Measurements from ENCODE around the gene SPTBN5. TPM values are rescaled to one million over a fixed set of nuclear protein-coding genes. Genes with fewer than 3 reads are reported as not detected.

SPTBN5 gene
- total RNA-seq, 1 donor from 2014 or later = 0.17 TPM

DNA sequence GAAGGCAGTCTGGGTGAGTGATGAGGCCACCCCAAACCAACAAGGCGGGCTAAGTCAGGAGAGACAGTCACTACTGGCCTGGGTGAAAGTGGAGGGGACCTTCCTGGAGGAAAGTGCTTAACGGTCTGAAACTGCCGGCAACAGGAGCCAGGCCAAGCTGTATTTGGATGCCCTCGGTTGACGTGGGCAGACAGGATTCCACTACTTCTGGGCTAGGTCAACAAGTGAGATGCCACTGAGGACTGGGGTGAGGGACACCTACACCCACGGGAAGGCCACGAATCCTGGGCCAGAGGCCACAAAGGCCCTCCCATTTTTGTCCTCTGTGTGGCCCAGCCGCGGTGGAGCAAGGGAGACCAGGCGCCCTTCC lies 12.3 kb downstream of the SPTBN5 start:
- H3K27me3 ChIP-seq (ENCODE audit: control insufficient read depth, insufficient read depth, low read length) = peaks cover 20% of the 10 kb centered on the region
- TF ChIP-seq, protein P1, sequence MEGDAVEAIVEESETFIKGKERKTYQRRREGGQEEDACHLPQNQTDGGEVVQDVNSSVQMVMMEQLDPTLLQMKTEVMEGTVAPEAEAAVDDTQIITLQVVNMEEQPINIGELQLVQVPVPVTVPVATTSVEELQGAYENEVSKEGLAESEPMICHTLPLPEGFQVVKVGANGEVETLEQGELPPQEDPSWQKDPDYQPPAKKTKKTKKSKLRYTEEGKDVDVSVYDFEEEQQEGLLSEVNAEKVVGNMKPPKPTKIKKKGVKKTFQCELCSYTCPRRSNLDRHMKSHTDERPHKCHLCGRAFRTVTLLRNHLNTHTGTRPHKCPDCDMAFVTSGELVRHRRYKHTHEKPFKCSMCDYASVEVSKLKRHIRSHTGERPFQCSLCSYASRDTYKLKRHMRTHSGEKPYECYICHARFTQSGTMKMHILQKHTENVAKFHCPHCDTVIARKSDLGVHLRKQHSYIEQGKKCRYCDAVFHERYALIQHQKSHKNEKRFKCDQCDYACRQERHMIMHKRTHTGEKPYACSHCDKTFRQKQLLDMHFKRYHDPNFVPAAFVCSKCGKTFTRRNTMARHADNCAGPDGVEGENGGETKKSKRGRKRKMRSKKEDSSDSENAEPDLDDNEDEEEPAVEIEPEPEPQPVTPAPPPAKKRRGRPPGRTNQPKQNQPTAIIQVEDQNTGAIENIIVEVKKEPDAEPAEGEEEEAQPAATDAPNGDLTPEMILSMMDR (IDR thresholded peaks at IDR 0.05; ENCODE audit: insufficient read depth, low read length, poor library complexity, severe bottlenecking) = no peak
- no peak overlapping the region for H3K4me3 ChIP-seq (ENCODE audit: low read depth, low read length)
- DNase-seq (ENCODE audit: low read depth) = no peak
- H3K36me3 ChIP-seq (ENCODE audit: control insufficient read depth, insufficient read depth, low read length) = no peaks in the 10 kb centered on the region

DNA sequence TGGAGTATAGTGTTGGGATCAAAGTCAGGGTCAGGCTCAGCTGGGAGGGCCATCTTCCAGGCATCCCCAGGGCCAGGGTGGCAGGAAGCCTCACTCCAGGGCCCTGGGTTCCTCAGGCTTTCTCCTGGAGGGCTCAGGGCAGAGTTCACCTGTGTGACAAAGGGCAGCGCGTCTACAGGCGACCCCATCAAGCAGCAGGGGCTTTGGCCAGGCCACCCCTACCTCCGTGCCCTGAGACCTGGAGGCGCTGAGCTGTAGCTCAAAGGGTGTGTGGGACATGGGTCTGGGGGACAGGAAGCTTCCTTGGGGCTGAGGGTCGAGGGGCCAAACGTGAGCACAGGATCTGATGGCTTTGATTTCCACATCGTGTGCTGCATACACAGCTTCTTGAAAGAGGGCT lies 12.8 kb downstream of the SPTBN5 start:
- peaks cover 20% of the 10 kb centered on the region for H3K27me3 ChIP-seq (ENCODE audit: control insufficient read depth, insufficient read depth, low read length)
- H3K4me3 ChIP-seq (ENCODE audit: low read depth, low read length) = no peak overlapping the region
- no peaks in the 10 kb centered on the region for H3K36me3 ChIP-seq (ENCODE audit: control insufficient read depth, insufficient read depth, low read length)
- TF ChIP-seq, protein P1 (IDR thresholded peaks at IDR 0.05; ENCODE audit: insufficient read depth, low read length, poor library complexity, severe bottlenecking) = no peak
- no peak for DNase-seq (ENCODE audit: low read depth)

DNA sequence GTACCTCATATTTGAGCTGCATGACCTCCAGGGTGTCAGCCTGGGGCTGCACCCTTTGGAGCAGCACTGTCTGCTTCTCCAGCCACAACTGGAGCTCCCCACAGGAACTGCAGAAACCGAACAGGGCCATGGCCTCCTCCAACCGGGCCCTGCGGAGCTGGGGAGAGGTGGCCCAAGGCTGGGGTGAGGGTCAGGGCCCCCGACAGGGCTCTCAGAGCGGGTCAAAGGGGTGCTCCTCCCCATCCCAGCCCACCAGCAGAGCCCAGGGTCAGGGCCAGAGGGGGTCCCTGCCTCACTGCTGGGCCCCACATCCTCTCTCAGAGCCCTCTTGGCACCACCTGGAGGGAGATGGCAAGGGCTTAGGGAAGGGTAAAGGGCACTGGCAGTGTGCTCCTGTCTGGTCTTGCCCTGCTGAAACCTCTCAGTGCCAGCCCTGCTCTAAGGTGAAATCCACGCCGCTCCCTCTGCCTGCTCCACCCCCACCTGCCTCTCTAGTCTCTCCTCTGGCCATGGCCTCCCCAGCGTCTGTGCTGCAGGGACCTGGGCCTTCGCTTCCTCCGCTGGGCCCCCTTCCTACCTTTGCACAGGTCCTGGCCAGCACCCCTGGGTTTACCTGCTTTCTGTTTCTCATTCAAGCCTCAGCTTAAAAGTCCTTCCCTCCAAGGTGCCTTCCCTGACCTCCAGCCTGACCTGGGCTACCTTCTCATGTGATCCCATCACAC lies 13.5 kb downstream of the SPTBN5 start:
- H3K27me3 ChIP-seq (ENCODE audit: control insufficient read depth, insufficient read depth, low read length) = peaks cover 20% of the 10 kb centered on the region
- TF ChIP-seq, protein P1 (IDR thresholded peaks at IDR 0.05; ENCODE audit: insufficient read depth, low read length, poor library complexity, severe bottlenecking) = no peak
- no peaks in the 10 kb centered on the region for H3K36me3 ChIP-seq (ENCODE audit: control insufficient read depth, insufficient read depth, low read length)
- H3K4me3 ChIP-seq (ENCODE audit: low read depth, low read length) = no peak overlapping the region
- DNase-seq (ENCODE audit: low read depth) = no peak

DNA sequence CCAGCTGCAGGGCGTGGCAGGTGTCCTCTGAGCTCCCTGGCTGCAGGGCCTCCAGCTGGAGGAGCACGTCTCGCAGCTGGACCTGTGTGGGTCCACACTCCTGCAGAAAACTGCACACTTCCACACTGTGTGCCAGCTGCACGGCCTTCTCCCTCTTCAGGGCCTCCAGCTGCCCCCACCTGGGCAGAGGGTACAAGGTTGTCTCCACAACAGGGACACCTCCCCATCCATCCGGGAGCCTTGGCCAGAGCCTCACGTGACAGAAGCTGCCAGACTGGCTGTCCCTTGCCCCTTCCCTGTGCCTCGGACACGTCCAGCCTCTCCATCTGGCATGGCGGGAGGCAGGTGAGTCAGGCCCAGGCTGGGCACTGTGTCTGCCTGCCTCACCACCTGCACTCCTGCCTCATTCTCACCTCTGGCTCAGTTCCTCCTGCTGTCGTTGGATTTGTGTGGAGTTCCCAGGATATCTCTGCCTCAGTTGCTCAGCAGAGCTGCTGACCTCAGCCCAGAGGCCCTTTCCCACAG lies 14.5 kb downstream of the SPTBN5 start:
- H3K4me3 ChIP-seq (ENCODE audit: low read depth, low read length) = no peak overlapping the region
- H3K36me3 ChIP-seq (ENCODE audit: control insufficient read depth, insufficient read depth, low read length) = no peaks in the 10 kb centered on the region
- TF ChIP-seq, protein P1 (IDR thresholded peaks at IDR 0.05; ENCODE audit: insufficient read depth, low read length, poor library complexity, severe bottlenecking) = no peak
- H3K27me3 ChIP-seq (ENCODE audit: control insufficient read depth, insufficient read depth, low read length) = peaks cover 20% of the 10 kb centered on the region
- DNase-seq (ENCODE audit: low read depth) = no peak

DNA sequence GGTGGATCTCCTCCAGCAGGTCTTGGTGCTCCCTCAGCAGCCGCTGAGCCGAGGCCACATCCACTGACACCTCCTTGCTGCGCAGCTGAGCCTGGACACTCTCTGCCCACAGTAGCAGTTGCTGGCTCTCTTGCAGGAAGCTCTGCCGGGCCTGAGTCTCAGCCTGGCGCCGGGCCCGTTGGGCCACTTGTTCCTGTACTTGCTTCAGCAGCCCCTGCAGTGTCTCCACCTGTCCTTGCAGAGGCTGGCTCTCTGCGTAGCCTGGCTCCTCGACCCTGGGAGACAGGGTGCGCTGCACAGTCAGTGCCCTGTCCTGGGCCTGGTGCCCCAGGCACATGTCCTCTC lies 15.5 kb downstream of the SPTBN5 start:
- H3K36me3 ChIP-seq (ENCODE audit: control insufficient read depth, insufficient read depth, low read length) = no peaks in the 10 kb centered on the region
- no peak overlapping the region for H3K4me3 ChIP-seq (ENCODE audit: low read depth, low read length)
- TF ChIP-seq, protein P1 (IDR thresholded peaks at IDR 0.05; ENCODE audit: insufficient read depth, low read length, poor library complexity, severe bottlenecking) = no peak
- H3K27me3 ChIP-seq (ENCODE audit: control insufficient read depth, insufficient read depth, low read length) = peaks cover 20% of the 10 kb centered on the region
- no peak for DNase-seq (ENCODE audit: low read depth)
